Panc1 (cell line): Measurements from ENCODE around the gene SYT13. TPM values are rescaled to one million over a fixed set of nuclear protein-coding genes. Genes with fewer than 3 reads are reported as not detected.

Experiments used
- ATAC-seq: fragments of 200-7000 bp; cut with Tn5 transposase; 2 replicates; pipeline ENCODE4 v1.9.1; 2020; ENCODE audit warnings: mild to moderate bottlenecking, moderate library complexity
- BruUV-seq: library from RNA; stranded (reverse); fragments of 400-500 nt; replicated peaks from 2 replicates; lab custom pipeline; 2021; lab: Mats Ljungman, UMichigan
- CTCF ChIA-PET: fragments of 300-600 bp; sonication (Branson Sonifier 250); formaldehyde crosslinking; loops from one replicate; lab custom pipeline; 2022; ENCODE audit warnings: antibody characterized with exemption; lab: Charles Lee
- POLR2A ChIA-PET: fragments of 300-600 bp; sonication (Branson Sonifier 250); formaldehyde crosslinking; loops from one replicate; lab custom pipeline; 2022; ENCODE audit warnings: antibody characterized with exemption; lab: Charles Lee
- DNase-seq: peaks from one replicate; pipeline ENCODE4 v3.0.0-alpha.2; 2010; ENCODE audit warnings: low read depth, low spot score
- H3K27ac ChIP-seq: 2 replicates; pipeline ENCODE4 v1.5.1; 2011; ENCODE audit warnings: mild to moderate bottlenecking, low read length, inconsistent platforms
- H3K27me3 ChIP-seq: fragments of 200-500 bp; sonication (Bioruptor generic); 2 replicates; pipeline ENCODE4 v1.6.0; 2014; ENCODE audit warnings: low read length, inconsistent platforms; ENCODE audit not compliant: control insufficient read depth, insufficient read depth
- H3K36me3 ChIP-seq: fragments of 200-500 bp; sonication (Bioruptor generic); 2 replicates; pipeline ENCODE4 v1.5.1; 2014; ENCODE audit warnings: inconsistent platforms, mild to moderate bottlenecking, low read length, moderate library complexity; ENCODE audit not compliant: control insufficient read depth, insufficient read depth
- H3K4me1 ChIP-seq: 2 replicates; pipeline ENCODE4 v1.5.1; 2011; ENCODE audit warnings: inconsistent platforms, mild to moderate bottlenecking, low read length, moderate library complexity; ENCODE audit not compliant: control insufficient read depth, insufficient read depth
- H3K4me3 ChIP-seq, 2 experiments: 2 replicates each; pipeline ENCODE4 v1.5.1; 2011 to 2012; ENCODE audit warnings: low read depth in 2 of 2, low read length in 2 of 2, mild to moderate bottlenecking in 2 of 2, inconsistent platforms in 1 of 2, moderate library complexity in 1 of 2
- H3K9me3 ChIP-seq: fragments of 200-500 bp; sonication (Bioruptor generic); 2 replicates; pipeline ENCODE4 v1.5.1; 2014; ENCODE audit warnings: low read depth, mild to moderate bottlenecking, inconsistent platforms, low read length, moderate library complexity; ENCODE audit not compliant: control insufficient read depth, insufficient read depth
- CTCF ChIP-seq: fragments of 450-650 bp; IDR thresholded peaks from 2 replicates; pipeline ENCODE4 v1.5.1; 2017; ENCODE audit warnings: mild to moderate bottlenecking
- POLR2AphosphoS5 ChIP-seq: IDR thresholded peaks from 2 replicates; pipeline ENCODE4 v1.6.1; 2012; ENCODE audit warnings: mild to moderate bottlenecking, low read depth, low read length, moderate library complexity
- REST ChIP-seq, 2 experiments: IDR thresholded peaks; 2 replicates each; pipeline ENCODE4 v1.6.1; 2011 to 2012; ENCODE audit warnings: low read depth in 2 of 2, control low read depth in 1 of 2, low read length in 1 of 2, mild to moderate bottlenecking in 1 of 2, moderate library complexity in 1 of 2; ENCODE audit not compliant: insufficient read depth in 1 of 2
- SIN3A ChIP-seq: IDR thresholded peaks from 2 replicates; pipeline ENCODE4 v1.6.1; 2012; ENCODE audit warnings: low read depth, mild to moderate bottlenecking, low read length, moderate library complexity, borderline replicate concordance; ENCODE audit not compliant: insufficient read depth
- TCF7L2 ChIP-seq: IDR thresholded peaks from 2 replicates; pipeline ENCODE4 v1.6.1; 2011; ENCODE audit warnings: mild to moderate bottlenecking, low read depth, low read length, inconsistent platforms
- in situ Hi-C: cut with HindIII; loops from 2 replicates; pipeline ENCODE4 v1.10.0; 2016; ENCODE audit warnings: low sequenced_read_pairs, low pct_unique_long_range_greater_than_20kb
- intact Hi-C: fragments of 100-400 bp; cut with micrococcal nuclease; formaldehyde crosslinking; loops from one replicate; pipeline ENCODE4 v1.10.0; 2022; ENCODE audit not compliant: unreplicated experiment
- total RNA-seq: library from RNA; stranded (reverse); gene quantifications from one replicate; pipeline ENCODE4 v1.2.1, GENCODE V29; 2021; ENCODE audit not compliant: unreplicated experiment

The SYT13 gene
- total RNA-seq, 1 experiment from 2014 or later = 0.13 TPM

- H3K4me1 ChIP-seq = no peaks in the 10 kb centered on the region
- BruUV-seq = no TSS peak
- in situ Hi-C loops (no loop called here), intact Hi-C loops (no loop called here)
- H3K27ac ChIP-seq = no peak overlapping the region
- H3K9me3 ChIP-seq = no peaks in the 10 kb centered on the region
- H3K36me3 ChIP-seq = no peaks in the 10 kb centered on the region
- no peak overlapping the region for H3K4me3 ChIP-seq
- TF ChIP-seq SIN3A = no peak
- TF ChIP-seq CTCF = no peak
- no peak for TF ChIP-seq REST (IDR thresholded peaks at IDR 0.05; ENCODE audit: insufficient read depth in 1 of 2, low read depth in 2 of 2, low read length in 1 of 2)
- no peak for TF ChIP-seq POLR2AphosphoS5
- no peak for TF ChIP-seq TCF7L2
- H3K27me3 ChIP-seq = peaks cover 3% of the 10 kb centered on the region; the same call in 1 of the 2 replicates
- ATAC-seq = no peak
- POLR2A ChIA-PET = no interaction called here
- no peak for DNase-seq
- CTCF ChIA-PET = interaction anchor here (0.6 kb wide), 1 partner anchor 525 kb away, joined by 3 read pairs; no protein-coding TSS in a partner anchor
These were observed 39.9 kb downstream of the SYT13 start for GRCh38 chr11:45246241-45246640.

GRCh38 chr11:45245218-45246045, 40.7 kb downstream of the SYT13 start:
- POLR2A ChIA-PET = no interaction called here
- BruUV-seq = no TSS peak
- H3K36me3 ChIP-seq = no peaks in the 10 kb centered on the region
- CTCF ChIA-PET = interaction anchor here (0.6 kb wide), 1 partner anchor 526 kb away, joined by 3 read pairs; no protein-coding TSS in a partner anchor
- in situ Hi-C loops = no loop called here
- peaks cover 3% of the 10 kb centered on the region; the same call in 1 of the 2 replicates for H3K27me3 ChIP-seq
- intact Hi-C loops = no loop called here
- H3K4me1 ChIP-seq = no peaks in the 10 kb centered on the region
- no peaks in the 10 kb centered on the region for H3K9me3 ChIP-seq
- H3K4me3 ChIP-seq = no peak overlapping the region
- no peak for DNase-seq
- TF ChIP-seq REST (IDR thresholded peaks at IDR 0.05; ENCODE audit: insufficient read depth in 1 of 2, low read depth in 2 of 2, low read length in 1 of 2) (no peak), SIN3A (no peak), POLR2AphosphoS5 (no peak), TCF7L2 (no peak), CTCF (no peak)
- no peak for ATAC-seq
- no peak overlapping the region for H3K27ac ChIP-seq
